HepG2 (cell line): ENCODE data around the gene MS4A6E. TPM values are rescaled to one million over a fixed set of nuclear protein-coding genes. Genes with fewer than 3 reads are reported as not detected.

Source experiments
- ATAC-seq: fragments of 200-7000 bp; cut with Tn5 transposase; 3 replicates; pipeline ENCODE4 v1.9.1; 2020; ENCODE audit warnings: mild to moderate bottlenecking, moderate library complexity
- BruUV-seq: library from RNA; stranded (reverse); fragments of 400-500 nt; replicated peaks from 2 replicates; lab custom pipeline; 2021; lab: Mats Ljungman, UMichigan
- CTCF ChIA-PET: fragments of 300-600 bp; formaldehyde crosslinking; extraction: SDS; loops from one replicate; lab custom pipeline; 2021; ENCODE audit warnings: low total read pairs, inconsistent platforms, low intra/inter-chr PET ratio; lab: Yijun Ruan, JAX
- POLR2A ChIA-PET: fragments of 350-600 bp; sonication (Branson Sonifier 250); formaldehyde crosslinking; loops from one replicate; lab custom pipeline; 2020; ENCODE audit warnings: antibody characterized with exemption, inconsistent platforms; lab: Yijun Ruan, JAX
- DNase-seq: peaks from one replicate; pipeline ENCODE4 v3.0.0-alpha.2; 2015; ENCODE audit warnings: low spot score
- FAIRE-seq: peaks from 3 replicates; lab custom pipeline; 2011; peaks lifted over from hg19 to GRCh38; lab: Jason Lieb, UNC
- H2AFZ ChIP-seq: one replicate; pipeline ENCODE4 v1.6.1; 2011; ENCODE audit warnings: low read length, inconsistent platforms
- H3K27ac ChIP-seq: fragments of 300-600 bp; 3 replicates; pipeline ENCODE4 v1.8.0; 2011; ENCODE audit warnings: mixed run types, mild to moderate bottlenecking, mixed read lengths, low read length, inconsistent platforms; ENCODE audit not compliant: insufficient read depth; ENCODE audit errors: extremely low read length
- H3K27me3 ChIP-seq, 2 experiments: fragments of 200-600 bp in 1 of 2; 2 replicates in 1 of 2; 3 replicates in 1 of 2; pipeline versions ENCODE4 v1.6.0 to v1.8.0; 2011; ENCODE audit warnings: low read length in 2 of 2, mild to moderate bottlenecking in 2 of 2, moderate library complexity in 2 of 2, inconsistent platforms in 1 of 2; ENCODE audit not compliant: insufficient read depth in 2 of 2, control insufficient read depth in 1 of 2
- H3K36me3 ChIP-seq, 2 experiments: fragments of 200-600 bp in 1 of 2; replicated peaks in 1 of 2; 2 replicates in 1 of 2; 3 replicates in 1 of 2; pipeline versions ENCODE4 v1.5.1 to v1.8.0; 2011; ENCODE audit warnings: low read length in 2 of 2, inconsistent platforms in 1 of 2; ENCODE audit not compliant: insufficient read depth in 2 of 2, control insufficient read depth in 1 of 2
- H3K4me1 ChIP-seq: 2 replicates; pipeline ENCODE4 v1.5.1; 2012; ENCODE audit warnings: low read length, inconsistent platforms; ENCODE audit not compliant: insufficient read depth
- H3K4me2 ChIP-seq: 2 replicates; pipeline ENCODE4 v1.6.0; 2011; ENCODE audit warnings: low read depth, low read length, inconsistent platforms
- H3K4me3 ChIP-seq, 3 experiments: fragments of 200-600 bp in 1 of 3; sonication (generic), shearing (Covaris generic) in 1 of 3; replicated peaks in 1 of 3; 2 replicates each; pipeline ENCODE4 v1.5.1; 2011 to 2016; ENCODE audit warnings: low read length in 3 of 3, inconsistent platforms in 2 of 3, low read depth in 2 of 3, mild to moderate bottlenecking in 2 of 3, control low read depth in 1 of 3, mixed read lengths in 1 of 3; ENCODE audit not compliant: insufficient read depth in 1 of 3
- H3K79me2 ChIP-seq: one replicate; pipeline ENCODE4 v1.6.1; 2011; ENCODE audit warnings: low read length, inconsistent platforms; ENCODE audit not compliant: insufficient read depth
- H3K9ac ChIP-seq: 2 replicates; pipeline ENCODE4 v1.6.0; 2011; ENCODE audit warnings: mild to moderate bottlenecking, low read depth, low read length, inconsistent platforms; ENCODE audit not compliant: insufficient read depth
- H3K9me3 ChIP-seq: 2 replicates; pipeline ENCODE4 v1.5.1; 2012; ENCODE audit warnings: mild to moderate bottlenecking, low read length
- H4K20me1 ChIP-seq: 2 replicates; pipeline ENCODE4 v1.6.0; 2011; ENCODE audit warnings: inconsistent platforms, mild to moderate bottlenecking, low read length, moderate library complexity; ENCODE audit not compliant: insufficient read depth
- CTCF ChIP-seq: sonication (generic); formaldehyde crosslinking; IDR thresholded peaks from 2 replicates; pipeline ENCODE4 v1.5.0; 2020; ENCODE audit warnings: mild to moderate bottlenecking, missing genetic modification reagents, moderate library complexity
- FOXO1 ChIP-seq: sonication (generic); formaldehyde crosslinking; IDR thresholded peaks from 2 replicates; pipeline ENCODE4 v1.4.0; 2020; ENCODE audit warnings: missing genetic modification reagents
- HIVEP1 ChIP-seq: sonication (generic); formaldehyde crosslinking; IDR thresholded peaks from 2 replicates; pipeline ENCODE4 v1.4.0; 2020; ENCODE audit warnings: mild to moderate bottlenecking, missing genetic modification reagents
- NONO ChIP-seq, 2 experiments: fragments of 450-650 bp in 1 of 2; sonication (generic) in 1 of 2; formaldehyde crosslinking in 1 of 2; IDR thresholded peaks in 1 of 2; conservative IDR thresholded peaks in 1 of 2; 2 replicates each; pipeline versions ENCODE4 v1.6.1 to v1.8.0; 2017 to 2022; ENCODE audit warnings: mild to moderate bottlenecking in 1 of 2, missing genetic modification reagents in 1 of 2, moderate library complexity in 1 of 2
- RARG ChIP-seq: sonication (generic); formaldehyde crosslinking; IDR thresholded peaks from 2 replicates; pipeline ENCODE4 v1.4.0; 2020; ENCODE audit warnings: low read depth, mild to moderate bottlenecking, missing genetic modification reagents
- SP2 ChIP-seq: sonication (generic); formaldehyde crosslinking; IDR thresholded peaks from 2 replicates; pipeline ENCODE4 v1.5.1; 2020; ENCODE audit warnings: mild to moderate bottlenecking, missing genetic modification reagents
- SSRP1 ChIP-seq: IDR thresholded peaks from 2 replicates; pipeline ENCODE4 v1.6.1; 2016; ENCODE audit warnings: control low read depth
- ZNF646 ChIP-seq: sonication (generic); formaldehyde crosslinking; IDR thresholded peaks from 2 replicates; pipeline ENCODE4 v1.9.0; 2021; ENCODE audit warnings: mild to moderate bottlenecking, missing genetic modification reagents
- WGBS: methylation state at CpG from one replicate; pipeline ENCODE4 v1.1.6; 2017; ENCODE audit warnings: low lambda C conversion rate; 5-methylcytosine and 5-hydroxymethylcytosine counted together
- in situ Hi-C: cut with HindIII; loops from 2 replicates; pipeline ENCODE4 v1.10.0; 2017; ENCODE audit warnings: low pct_unique_long_range_greater_than_20kb; ENCODE audit not compliant: extremely low pct_ligation_motif_present
- intact Hi-C: fragments of 100-400 bp; cut with micrococcal nuclease; formaldehyde crosslinking; loops from one replicate; pipeline ENCODE4 v1.10.0; 2022; ENCODE audit not compliant: unreplicated experiment
- polyA plus RNA-seq, 8 experiments: library from polyadenylated mRNA; depleted of rRNA in 3 of 8; stranded (reverse) in 7 of 8; unstranded in 1 of 8; fragments of >200 nt; fragmentation: Illumina TruSeq in 4 of 8; extraction: Trizol in 4 of 8; gene quantifications; 2 replicates each; pipeline versions ENCODE4 v1.2.1 to v1.2.3, GENCODE V29; 2011 to 2016; ENCODE audit warnings: low read depth in 4 of 8, missing spikeins in 1 of 8, mixed read lengths in 1 of 8; ENCODE audit not compliant: insufficient read depth in 1 of 8
- total RNA-seq, 5 experiments: library from RNA; depleted of rRNA; stranded (reverse); fragments of >200 nt; fragmentation: Illumina TruSeq; extraction: Trizol; gene quantifications; 2 replicates each; pipeline ENCODE4 v1.2.3, GENCODE V29; 2016; ENCODE audit warnings: low read depth in 1 of 5

The MS4A6E gene
- total and polyA plus RNA-seq, 2 of the 13 experiments (the other 11 are each of a cell fraction or from before 2014, with no cell fraction given) = not detected

GRCh38 chr11:60371854-60372253, 44.8 kb downstream of the MS4A6E start (continued):
- TF ChIP-seq ZNF646 (CRISPR knock-in tag) (no peak), CTCF (CRISPR knock-in tag) (no peak), SP2 (CRISPR knock-in tag) (no peak)
- TF ChIP-seq, all 625 proteins: peak for 0

- peaks cover 0 to 10% of the 10 kb centered on the region in 2 experiments; a peak in 3 of 5 replicates for H3K27me3 ChIP-seq
- no peak overlapping the region for H3K27ac ChIP-seq
- TF ChIP-seq SSRP1 (CRISPR knock-in tag) = no peak
- no peak for TF ChIP-seq RARG
- TF ChIP-seq HIVEP1 (CRISPR knock-in tag) = no peak
- TF ChIP-seq FOXO1 (CRISPR knock-in tag) = no peak
- TF ChIP-seq NONO (IDR thresholded peaks at IDR 0.05) = no peak
- no peak for TF ChIP-seq NONO (CRISPR knock-in tag; conservative IDR thresholded peaks at IDR 0.05)
- ChIA-PET CTCF (no interaction called here), POLR2A (no interaction called here)
- H3K9me3 ChIP-seq = no peaks in the 10 kb centered on the region
- H3K36me3 ChIP-seq = no peaks in the 10 kb centered on the region
- H2AFZ ChIP-seq = no peak overlapping the region
- no TSS peak for BruUV-seq
- 3% methylated on average over 3 of the region's 3 CpGs for WGBS
- in situ Hi-C loops (no loop called here), intact Hi-C loops (no loop called here)
- peaks cover 11% of the 10 kb centered on the region for H3K4me1 ChIP-seq
- H4K20me1 ChIP-seq = no peaks in the 10 kb centered on the region
- no peaks in the 10 kb centered on the region for H3K79me2 ChIP-seq
- DNase-seq = no peak
- FAIRE-seq = no peak
- ATAC-seq = no peak
- no peak overlapping the region for H3K4me2 ChIP-seq
- H3K9ac ChIP-seq = no peak overlapping the region
- H3K4me3 ChIP-seq = no peak overlapping the region
These were observed 45.7 kb downstream of the MS4A6E start for GRCh38 chr11:60372767-60373166.
